ENCODE data around the gene XPR1.

DNA sequence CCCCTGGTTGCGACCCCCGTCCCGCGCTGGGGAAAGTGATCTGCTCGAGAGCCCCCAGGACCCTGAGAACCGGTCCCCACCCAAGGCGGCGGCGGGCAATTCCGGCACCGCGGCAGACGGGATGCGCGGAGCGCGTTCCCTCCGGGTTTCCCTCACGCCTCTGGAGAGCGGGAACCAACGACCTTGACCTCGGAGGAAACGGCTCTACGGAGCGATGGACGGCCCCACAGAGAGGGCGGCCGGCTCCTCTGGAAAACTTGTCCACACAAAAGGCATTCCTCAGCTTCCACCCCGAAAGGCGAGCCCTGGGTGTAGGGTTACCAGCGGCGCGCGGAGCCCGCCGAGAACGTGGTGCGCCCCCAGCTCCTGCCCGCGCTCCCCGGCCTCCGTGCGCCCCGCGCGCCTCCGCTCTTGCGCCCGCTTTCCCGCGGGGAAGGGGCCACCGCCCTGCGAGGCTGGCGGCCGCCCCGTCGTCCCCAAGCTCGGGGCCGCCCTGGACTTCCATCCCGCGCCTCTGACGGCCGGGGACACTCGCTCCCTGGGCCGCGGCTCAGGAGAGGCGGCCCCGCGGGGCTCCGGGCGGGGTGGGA is 280.5 kb downstream of the XPR1 start:
- TF ChIP-seq, protein P1, sequence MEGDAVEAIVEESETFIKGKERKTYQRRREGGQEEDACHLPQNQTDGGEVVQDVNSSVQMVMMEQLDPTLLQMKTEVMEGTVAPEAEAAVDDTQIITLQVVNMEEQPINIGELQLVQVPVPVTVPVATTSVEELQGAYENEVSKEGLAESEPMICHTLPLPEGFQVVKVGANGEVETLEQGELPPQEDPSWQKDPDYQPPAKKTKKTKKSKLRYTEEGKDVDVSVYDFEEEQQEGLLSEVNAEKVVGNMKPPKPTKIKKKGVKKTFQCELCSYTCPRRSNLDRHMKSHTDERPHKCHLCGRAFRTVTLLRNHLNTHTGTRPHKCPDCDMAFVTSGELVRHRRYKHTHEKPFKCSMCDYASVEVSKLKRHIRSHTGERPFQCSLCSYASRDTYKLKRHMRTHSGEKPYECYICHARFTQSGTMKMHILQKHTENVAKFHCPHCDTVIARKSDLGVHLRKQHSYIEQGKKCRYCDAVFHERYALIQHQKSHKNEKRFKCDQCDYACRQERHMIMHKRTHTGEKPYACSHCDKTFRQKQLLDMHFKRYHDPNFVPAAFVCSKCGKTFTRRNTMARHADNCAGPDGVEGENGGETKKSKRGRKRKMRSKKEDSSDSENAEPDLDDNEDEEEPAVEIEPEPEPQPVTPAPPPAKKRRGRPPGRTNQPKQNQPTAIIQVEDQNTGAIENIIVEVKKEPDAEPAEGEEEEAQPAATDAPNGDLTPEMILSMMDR (IDR thresholded peaks at IDR 0.05): no peak
- TF ChIP-seq POLR2AphosphoS5 (IDR thresholded peaks at IDR 0.05): no peak
- TF ChIP-seq POLR2A (IDR thresholded peaks at IDR 0.05): no peak
